MV-4-11 (cell line): ENCODE measurements around the gene ZNF398.
"Not testable (repeated sequence)": the region's sequence is repeated elsewhere in the genome, so short reads cannot be mapped to it uniquely, and the experiment has no call there.

Experiments
- DNase-seq: peaks from one replicate; lab custom pipeline; 2025; lab: John Stamatoyannopoulos, UW

The ZNF398 gene, protein sequence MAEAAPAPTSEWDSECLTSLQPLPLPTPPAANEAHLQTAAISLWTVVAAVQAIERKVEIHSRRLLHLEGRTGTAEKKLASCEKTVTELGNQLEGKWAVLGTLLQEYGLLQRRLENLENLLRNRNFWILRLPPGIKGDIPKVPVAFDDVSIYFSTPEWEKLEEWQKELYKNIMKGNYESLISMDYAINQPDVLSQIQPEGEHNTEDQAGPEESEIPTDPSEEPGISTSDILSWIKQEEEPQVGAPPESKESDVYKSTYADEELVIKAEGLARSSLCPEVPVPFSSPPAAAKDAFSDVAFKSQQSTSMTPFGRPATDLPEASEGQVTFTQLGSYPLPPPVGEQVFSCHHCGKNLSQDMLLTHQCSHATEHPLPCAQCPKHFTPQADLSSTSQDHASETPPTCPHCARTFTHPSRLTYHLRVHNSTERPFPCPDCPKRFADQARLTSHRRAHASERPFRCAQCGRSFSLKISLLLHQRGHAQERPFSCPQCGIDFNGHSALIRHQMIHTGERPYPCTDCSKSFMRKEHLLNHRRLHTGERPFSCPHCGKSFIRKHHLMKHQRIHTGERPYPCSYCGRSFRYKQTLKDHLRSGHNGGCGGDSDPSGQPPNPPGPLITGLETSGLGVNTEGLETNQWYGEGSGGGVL

GRCh38 chr7:149147072-149147751, at the start of gene ZNF398:
Gene ZNF398, plus strand, starts transcription at chr7:149147453. Its CDS starts 290 bp downstream, at chr7:149147743.
- peak; percentile 89 for DNase-seq

- DNase-seq, result no peak
Observed at GRCh38 chr7:149099058-149099457, 48.2 kb upstream of the ZNF398 start.

GRCh38 chr7:149100821-149101220, 46.4 kb upstream of the ZNF398 start:
- no peak for DNase-seq

GRCh38 chr7:149102666-149103065, 44.6 kb upstream of the ZNF398 start:
- no peak for DNase-seq

GRCh38 chr7:149103424-149103823, 43.8 kb upstream of the ZNF398 start:
- DNase-seq, result no peak

DNA sequence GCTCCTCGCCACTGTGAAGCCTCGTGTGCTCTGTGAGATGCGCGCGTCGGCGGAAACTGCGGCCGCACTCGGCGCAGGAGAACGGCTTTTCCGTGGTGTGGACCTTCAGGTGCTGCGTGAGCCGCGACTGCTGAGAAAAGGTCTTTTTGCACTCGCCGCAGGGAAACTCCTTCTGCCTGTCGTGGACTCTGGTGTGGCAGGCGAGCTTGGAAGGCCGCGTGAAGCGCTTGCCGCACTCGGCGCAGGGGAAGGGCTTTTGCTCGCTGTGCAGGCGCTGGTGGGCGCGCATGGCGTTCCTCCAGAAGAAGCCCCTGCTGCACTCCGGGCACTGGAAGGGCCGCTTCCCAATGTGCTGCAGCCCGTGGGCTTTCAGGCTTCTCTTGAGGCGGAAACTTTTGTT, 43.0 kb upstream of the ZNF398 start:
- DNase-seq, result no peak

DNA sequence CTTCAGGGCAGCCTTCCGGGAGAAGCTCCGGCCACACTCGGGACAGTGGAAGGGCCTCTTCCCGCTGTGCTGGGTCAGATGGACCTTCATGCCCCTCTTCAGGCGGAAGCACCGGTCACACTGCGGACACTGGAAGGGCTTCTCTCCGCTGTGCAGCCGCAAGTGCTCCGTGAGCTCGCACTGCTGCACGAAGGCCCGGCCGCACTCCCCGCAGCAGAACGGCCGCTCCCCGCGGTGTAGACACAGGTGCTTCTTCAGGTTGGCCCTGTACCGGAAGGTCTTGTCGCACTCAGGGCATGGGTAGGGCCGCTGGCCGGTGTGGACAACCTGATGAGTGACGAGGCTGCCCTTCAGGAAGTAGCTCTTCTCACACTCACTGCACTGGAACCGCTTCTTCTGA, 42.5 kb upstream of the ZNF398 start:
- no peak for DNase-seq

DNA sequence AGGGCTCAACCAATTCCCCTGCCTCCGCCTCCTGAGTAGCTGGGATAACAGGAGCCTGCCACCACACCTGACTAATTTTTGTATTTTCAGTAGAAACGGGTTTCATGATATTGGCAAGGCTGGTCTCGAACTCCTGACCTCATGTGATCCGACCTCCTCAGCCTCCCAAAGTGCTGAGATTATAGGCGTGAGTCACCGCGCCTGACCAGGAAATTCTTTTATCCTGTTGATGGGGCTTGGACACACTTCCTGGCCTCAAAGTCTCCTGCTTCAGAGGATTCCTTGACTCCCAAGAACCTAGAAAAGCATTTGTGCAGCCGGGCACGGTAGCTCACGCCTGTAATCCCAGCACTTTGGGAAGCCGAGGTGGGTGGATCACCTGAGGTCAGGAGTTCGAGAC, 37.3 kb upstream of the ZNF398 start:
- DNase-seq, result no peak

DNA sequence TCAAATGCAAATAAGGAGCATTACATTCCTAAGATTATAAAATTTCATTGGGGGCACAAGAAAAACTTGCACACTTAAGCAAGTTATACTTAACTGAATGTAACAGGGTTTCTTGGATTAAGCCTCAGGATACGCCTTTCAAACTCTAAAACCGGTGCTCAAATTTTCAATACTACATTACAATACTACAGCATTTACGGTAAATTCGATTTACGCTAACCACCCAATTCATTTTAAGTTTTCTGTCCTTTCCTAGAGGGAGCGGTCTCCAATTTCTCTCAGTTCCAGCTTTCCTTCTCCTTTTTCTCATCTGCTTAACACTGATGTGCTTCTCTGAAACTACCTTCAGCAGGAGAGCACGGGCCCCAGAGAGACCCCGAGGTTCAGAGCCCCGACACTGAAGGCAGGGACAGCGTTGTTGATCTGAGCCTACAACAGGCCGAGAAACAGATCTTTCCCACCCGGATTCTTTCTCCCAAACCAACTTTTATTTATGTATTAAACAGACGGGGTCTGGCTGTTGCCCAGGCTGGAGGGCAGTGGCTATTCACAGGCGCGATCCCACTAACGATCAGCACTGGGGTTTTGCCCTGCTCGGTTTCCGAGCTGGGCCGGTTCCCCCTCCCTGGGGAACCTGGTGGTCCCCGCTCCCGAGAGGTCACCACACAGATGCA, 21.9 kb upstream of the ZNF398 start:
- peak; percentile 8 for DNase-seq

- peak; percentile 84 for DNase-seq
Observed at GRCh38 chr7:149125863-149126661, 21.2 kb upstream of the ZNF398 start, which contains the start of gene ZNF425. Gene ZNF425, minus strand, starts transcription at chr7:149126324. Its CDS starts 111 bp downstream, at chr7:149126213.

- DNase-seq, result peak; percentile 44
Observed at GRCh38 chr7:149126662-149127266, 20.5 kb upstream of the ZNF398 start.

DNA sequence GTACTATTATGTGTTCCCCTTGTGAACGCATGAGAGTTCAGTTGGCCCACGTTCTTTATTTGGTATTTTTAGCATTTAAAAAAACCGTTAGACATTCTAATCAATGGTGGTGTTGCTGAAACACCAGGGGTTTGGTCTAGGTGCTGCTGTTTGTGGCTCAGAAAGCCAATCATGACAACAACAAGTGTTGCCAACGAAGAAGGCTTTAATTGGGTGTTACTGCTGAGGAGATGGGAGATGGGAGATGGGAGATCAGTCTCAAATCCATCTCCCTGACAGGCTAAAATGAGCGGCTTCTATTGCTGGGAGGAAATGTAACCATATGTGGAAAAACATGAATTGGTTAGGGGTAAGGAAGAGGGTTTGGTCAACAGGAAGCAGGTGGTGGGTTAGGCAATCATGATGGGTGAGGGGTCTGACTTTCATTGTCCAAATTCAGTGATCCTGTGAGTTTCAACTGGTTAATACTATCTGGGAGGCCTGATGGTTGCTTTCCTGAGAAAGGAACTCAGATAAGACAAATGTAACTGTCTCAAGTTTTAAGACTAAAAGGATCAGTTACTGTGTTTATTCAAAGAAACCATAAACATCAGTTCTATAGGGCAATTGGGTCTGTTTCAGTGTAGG, 16.6 kb upstream of the ZNF398 start:
- DNase-seq, result peak; percentile 30

DNA sequence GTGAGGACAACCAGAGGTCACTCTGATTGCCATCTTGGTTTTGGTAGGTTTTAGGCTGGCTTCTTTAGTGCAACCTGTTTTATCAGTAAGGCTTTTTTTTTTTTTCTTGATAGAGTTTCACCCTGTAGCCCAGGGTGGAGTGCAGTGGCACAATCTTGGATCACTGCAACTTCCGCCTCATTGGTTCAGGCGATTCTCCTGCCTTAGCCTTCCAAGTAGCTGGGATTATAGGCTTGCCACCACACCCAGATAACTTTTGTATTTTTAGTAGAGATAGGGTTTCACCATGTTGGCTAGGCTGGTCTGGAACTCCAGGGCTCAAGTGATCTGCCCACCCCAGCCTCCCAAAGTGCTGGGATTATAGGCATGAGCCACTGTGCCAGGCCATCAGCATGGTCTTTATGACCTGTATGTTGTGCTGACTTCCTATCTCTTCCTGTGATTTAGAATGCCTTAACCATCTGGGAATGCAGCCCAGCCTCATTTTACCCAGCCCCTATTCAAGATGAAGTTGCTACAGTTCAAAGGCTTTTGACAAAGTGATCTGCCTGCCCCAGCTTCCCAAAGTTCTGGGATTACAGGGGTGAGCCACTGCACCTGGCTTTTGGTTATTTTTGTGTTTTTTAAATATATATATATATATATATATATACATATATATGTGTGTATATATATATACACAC, 14.1 kb upstream of the ZNF398 start:
- no peak for DNase-seq

DNA sequence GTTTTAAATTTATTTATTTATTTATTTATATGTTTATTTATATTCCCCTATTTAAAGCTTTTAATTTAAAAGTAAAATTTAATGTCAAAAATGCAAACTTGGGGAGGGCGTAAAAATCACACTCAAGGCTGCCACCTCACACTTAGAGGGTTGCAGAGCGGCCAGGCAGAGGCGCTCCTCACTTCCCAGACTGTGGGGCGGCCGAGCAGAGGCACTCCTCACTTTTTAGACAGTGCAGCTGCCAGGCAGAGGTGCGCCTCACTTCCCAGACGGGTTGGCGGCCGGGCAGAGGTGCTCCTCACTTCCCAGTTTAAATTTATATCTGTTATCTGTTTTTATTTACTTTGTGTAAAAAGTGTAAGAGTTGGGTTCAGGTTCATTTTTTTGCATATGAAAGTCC, 11.1 kb upstream of the ZNF398 start:
- no peak for DNase-seq

DNA sequence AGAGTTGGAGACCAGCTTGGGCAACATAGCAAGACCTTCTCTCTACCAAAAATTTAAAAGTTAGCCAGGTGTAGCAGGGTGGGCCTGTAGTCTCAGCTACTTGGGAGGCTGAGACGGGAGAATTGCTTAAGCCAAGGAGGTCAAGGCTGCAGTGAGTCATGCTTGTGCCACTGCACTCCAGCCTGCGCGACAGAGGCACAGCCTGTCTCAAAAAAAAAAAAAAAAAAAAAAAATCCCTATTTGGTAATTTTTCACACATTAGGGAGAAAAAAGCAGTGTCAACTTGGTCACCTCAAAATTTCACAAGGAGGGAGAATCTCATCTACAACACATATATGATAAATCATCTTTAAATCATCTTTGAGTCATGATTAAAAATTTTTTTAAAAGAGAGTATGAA, 6.4 kb upstream of the ZNF398 start:
- peak; percentile 73 for DNase-seq

- DNase-seq, result no peak
Observed at GRCh38 chr7:149141893-149142292, 5.4 kb upstream of the ZNF398 start.

DNA sequence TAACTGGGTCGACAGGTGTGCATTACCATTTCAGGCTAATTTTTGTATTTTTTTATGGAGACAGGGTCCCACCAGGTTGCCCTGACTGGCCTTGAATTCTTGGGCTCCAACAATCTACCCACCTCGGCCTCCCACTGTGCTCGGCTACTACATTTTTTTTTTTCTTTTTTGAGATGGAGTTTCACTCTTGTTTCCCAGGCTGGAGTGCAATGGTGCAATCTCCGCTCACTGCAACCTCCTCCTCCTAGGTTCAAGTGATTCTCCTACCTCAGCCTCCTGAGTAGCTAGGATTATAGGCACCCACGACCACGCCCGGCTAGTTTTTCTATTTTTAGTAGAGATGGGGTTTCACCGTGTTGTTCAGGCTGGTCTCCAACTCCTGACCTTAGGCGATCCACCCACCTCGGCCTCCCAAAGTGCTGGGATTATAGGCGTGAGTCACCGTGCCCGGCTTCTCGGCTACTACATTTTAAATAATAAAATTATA, 2.8 kb upstream of the ZNF398 start:
- DNase-seq, result not testable (repeated sequence)

DNA sequence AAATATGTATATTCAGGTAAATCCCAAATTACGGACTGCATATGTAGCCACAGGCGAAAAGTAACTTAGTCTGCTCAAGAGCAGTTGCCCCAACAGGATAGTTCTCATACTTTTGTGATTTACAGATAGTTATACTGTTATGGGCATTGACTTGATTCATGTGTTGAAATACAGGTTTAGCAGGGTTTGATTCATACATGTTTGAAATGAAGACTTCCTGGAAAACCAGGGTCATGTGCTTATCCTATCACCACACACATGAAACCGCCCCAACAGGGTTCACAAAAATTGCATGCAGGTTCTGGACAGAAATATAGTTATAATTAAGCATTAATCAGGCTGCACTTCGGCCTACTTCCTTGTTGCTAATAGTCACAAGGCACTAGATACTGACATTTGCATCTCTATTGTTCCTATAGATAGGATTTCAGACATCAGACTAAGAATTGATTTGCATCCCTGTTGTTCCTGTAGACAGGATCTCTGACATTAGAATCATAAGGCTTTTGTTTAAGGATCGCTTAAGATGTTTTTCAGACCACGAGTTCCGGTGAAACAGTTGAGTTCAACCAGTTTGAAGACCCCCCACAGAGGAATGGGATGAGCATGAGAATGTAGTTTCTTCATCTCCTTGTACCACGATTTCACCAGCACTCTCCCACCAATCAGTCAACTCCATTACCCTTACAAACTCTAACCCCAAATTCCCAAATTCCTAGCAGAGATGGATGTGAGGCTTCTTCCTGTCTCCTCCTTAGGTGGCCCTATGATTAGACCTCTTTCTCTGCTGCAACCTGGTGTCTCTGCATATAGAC, 2.0 kb upstream of the ZNF398 start:
- no peak for DNase-seq
